HepG2 (cell line): ENCODE results near the gene FAM131C. TPM values are rescaled to one million over a fixed set of nuclear protein-coding genes. Genes with fewer than 3 reads are reported as not detected.

Source experiments
- ATAC-seq: fragments of 200-7000 bp; cut with Tn5 transposase; 3 replicates; pipeline ENCODE4 v1.9.1; 2020; ENCODE audit warnings: mild to moderate bottlenecking, moderate library complexity
- BruUV-seq: library from RNA; stranded (reverse); fragments of 400-500 nt; replicated peaks from 2 replicates; lab custom pipeline; 2021; lab: Mats Ljungman, UMichigan
- CTCF ChIA-PET: fragments of 300-600 bp; formaldehyde crosslinking; extraction: SDS; loops from one replicate; lab custom pipeline; 2021; ENCODE audit warnings: low total read pairs, inconsistent platforms, low intra/inter-chr PET ratio; lab: Yijun Ruan, JAX
- POLR2A ChIA-PET: fragments of 350-600 bp; sonication (Branson Sonifier 250); formaldehyde crosslinking; loops from one replicate; lab custom pipeline; 2020; ENCODE audit warnings: antibody characterized with exemption, inconsistent platforms; lab: Yijun Ruan, JAX
- DNase-seq: peaks from one replicate; pipeline ENCODE4 v3.0.0-alpha.2; 2015; ENCODE audit warnings: low spot score
- FAIRE-seq: peaks from 3 replicates; lab custom pipeline; 2011; peaks lifted over from hg19 to GRCh38; lab: Jason Lieb, UNC
- H2AFZ ChIP-seq: one replicate; pipeline ENCODE4 v1.6.1; 2011; ENCODE audit warnings: low read length, inconsistent platforms
- H3K27ac ChIP-seq: fragments of 300-600 bp; 3 replicates; pipeline ENCODE4 v1.8.0; 2011; ENCODE audit warnings: mixed run types, mild to moderate bottlenecking, mixed read lengths, low read length, inconsistent platforms; ENCODE audit not compliant: insufficient read depth; ENCODE audit errors: extremely low read length
- H3K27me3 ChIP-seq, 2 experiments: fragments of 200-600 bp in 1 of 2; 2 replicates in 1 of 2; 3 replicates in 1 of 2; pipeline versions ENCODE4 v1.6.0 to v1.8.0; 2011; ENCODE audit warnings: low read length in 2 of 2, mild to moderate bottlenecking in 2 of 2, moderate library complexity in 2 of 2, inconsistent platforms in 1 of 2; ENCODE audit not compliant: insufficient read depth in 2 of 2, control insufficient read depth in 1 of 2
- H3K36me3 ChIP-seq, 2 experiments: fragments of 200-600 bp in 1 of 2; replicated peaks in 1 of 2; 2 replicates in 1 of 2; 3 replicates in 1 of 2; pipeline versions ENCODE4 v1.5.1 to v1.8.0; 2011; ENCODE audit warnings: low read length in 2 of 2, inconsistent platforms in 1 of 2; ENCODE audit not compliant: insufficient read depth in 2 of 2, control insufficient read depth in 1 of 2
- H3K4me1 ChIP-seq: 2 replicates; pipeline ENCODE4 v1.5.1; 2012; ENCODE audit warnings: low read length, inconsistent platforms; ENCODE audit not compliant: insufficient read depth
- H3K4me2 ChIP-seq: 2 replicates; pipeline ENCODE4 v1.6.0; 2011; ENCODE audit warnings: low read depth, low read length, inconsistent platforms
- H3K4me3 ChIP-seq, 3 experiments: fragments of 200-600 bp in 1 of 3; sonication (generic), shearing (Covaris generic) in 1 of 3; replicated peaks in 1 of 3; 2 replicates each; pipeline ENCODE4 v1.5.1; 2011 to 2016; ENCODE audit warnings: low read length in 3 of 3, inconsistent platforms in 2 of 3, low read depth in 2 of 3, mild to moderate bottlenecking in 2 of 3, control low read depth in 1 of 3, mixed read lengths in 1 of 3; ENCODE audit not compliant: insufficient read depth in 1 of 3
- H3K79me2 ChIP-seq: one replicate; pipeline ENCODE4 v1.6.1; 2011; ENCODE audit warnings: low read length, inconsistent platforms; ENCODE audit not compliant: insufficient read depth
- H3K9ac ChIP-seq: 2 replicates; pipeline ENCODE4 v1.6.0; 2011; ENCODE audit warnings: mild to moderate bottlenecking, low read depth, low read length, inconsistent platforms; ENCODE audit not compliant: insufficient read depth
- H3K9me3 ChIP-seq: 2 replicates; pipeline ENCODE4 v1.5.1; 2012; ENCODE audit warnings: mild to moderate bottlenecking, low read length
- H4K20me1 ChIP-seq: 2 replicates; pipeline ENCODE4 v1.6.0; 2011; ENCODE audit warnings: inconsistent platforms, mild to moderate bottlenecking, low read length, moderate library complexity; ENCODE audit not compliant: insufficient read depth
- BRD4 ChIP-seq: sonication (generic); formaldehyde crosslinking; IDR thresholded peaks from 2 replicates; pipeline ENCODE4 v1.4.0; 2020; ENCODE audit warnings: missing genetic modification reagents
- CBX1 ChIP-seq: IDR thresholded peaks from one replicate; pipeline ENCODE4 v1.6.1; 2016; ENCODE audit warnings: antibody characterized with exemption, low read depth
- KAT8 ChIP-seq: IDR thresholded peaks from 2 replicates; pipeline ENCODE4 v1.6.1; 2016; ENCODE audit warnings: missing genetic modification reagents, missing compliant biosample characterization
- NR1H2 ChIP-seq: sonication (generic); formaldehyde crosslinking; IDR thresholded peaks from 2 replicates; pipeline ENCODE4 v1.8.1; 2022; ENCODE audit warnings: low read depth, missing genetic modification reagents, borderline replicate concordance
- NR2F6 ChIP-seq, 2 experiments: IDR thresholded peaks; 2 replicates each; pipeline ENCODE4 v1.6.1; 2016; ENCODE audit warnings: antibody characterized with exemption in 1 of 2, mild to moderate bottlenecking in 1 of 2
- ZNF33A ChIP-seq: sonication (generic); formaldehyde crosslinking; IDR thresholded peaks from 2 replicates; pipeline ENCODE4 v1.5.1; 2020; ENCODE audit warnings: missing genetic modification reagents, mild to moderate bottlenecking, moderate library complexity, borderline replicate concordance
- ZNF34 ChIP-seq: sonication (generic); formaldehyde crosslinking; IDR thresholded peaks from 2 replicates; pipeline ENCODE4 v1.4.0; 2020; ENCODE audit warnings: mild to moderate bottlenecking, missing genetic modification reagents, borderline replicate concordance
- ZNF382 ChIP-seq: sonication (generic); formaldehyde crosslinking; IDR thresholded peaks from 2 replicates; pipeline ENCODE4 v1.5.0; 2020; ENCODE audit warnings: missing genetic modification reagents, mild to moderate bottlenecking, borderline replicate concordance
- ZNF597 ChIP-seq: sonication (generic); formaldehyde crosslinking; IDR thresholded peaks from 2 replicates; pipeline ENCODE4 v1.5.0; 2020; ENCODE audit warnings: missing genetic modification reagents
- ZNF598 ChIP-seq: sonication (generic); formaldehyde crosslinking; IDR thresholded peaks from 2 replicates; pipeline ENCODE4 v1.5.1; 2020; ENCODE audit warnings: mild to moderate bottlenecking, missing genetic modification reagents, borderline replicate concordance
- WGBS: methylation state at CpG from one replicate; pipeline ENCODE4 v1.1.6; 2017; ENCODE audit warnings: low lambda C conversion rate; 5-methylcytosine and 5-hydroxymethylcytosine counted together
- in situ Hi-C: cut with HindIII; loops from 2 replicates; pipeline ENCODE4 v1.10.0; 2017; ENCODE audit warnings: low pct_unique_long_range_greater_than_20kb; ENCODE audit not compliant: extremely low pct_ligation_motif_present
- intact Hi-C: fragments of 100-400 bp; cut with micrococcal nuclease; formaldehyde crosslinking; loops from one replicate; pipeline ENCODE4 v1.10.0; 2022; ENCODE audit not compliant: unreplicated experiment
- polyA plus RNA-seq, 8 experiments: library from polyadenylated mRNA; depleted of rRNA in 3 of 8; stranded (reverse) in 7 of 8; unstranded in 1 of 8; fragments of >200 nt; fragmentation: Illumina TruSeq in 4 of 8; extraction: Trizol in 4 of 8; gene quantifications; 2 replicates each; pipeline versions ENCODE4 v1.2.1 to v1.2.3, GENCODE V29; 2011 to 2016; ENCODE audit warnings: low read depth in 4 of 8, missing spikeins in 1 of 8, mixed read lengths in 1 of 8; ENCODE audit not compliant: insufficient read depth in 1 of 8
- total RNA-seq, 5 experiments: library from RNA; depleted of rRNA; stranded (reverse); fragments of >200 nt; fragmentation: Illumina TruSeq; extraction: Trizol; gene quantifications; 2 replicates each; pipeline ENCODE4 v1.2.3, GENCODE V29; 2016; ENCODE audit warnings: low read depth in 1 of 5
- TF ChIP-seq, protein P1 (sequence below): sonication (generic); formaldehyde crosslinking; IDR thresholded peaks from 2 replicates; pipeline ENCODE4 v1.9.0; 2021; ENCODE audit warnings: missing genetic modification reagents, borderline replicate concordance
- TF ChIP-seq, protein P2 (sequence below): sonication (generic); formaldehyde crosslinking; IDR thresholded peaks from 2 replicates; pipeline ENCODE4 v1.4.0; 2020; ENCODE audit warnings: missing genetic modification reagents
- TF ChIP-seq, protein P3 (sequence below): sonication (generic); formaldehyde crosslinking; IDR thresholded peaks from 2 replicates; pipeline ENCODE4 v1.4.0; 2020; ENCODE audit warnings: missing genetic modification reagents, mild to moderate bottlenecking, borderline replicate concordance

FAM131C gene
- total and polyA plus RNA-seq, 2 of the 13 experiments (the other 11 are each of a cell fraction or from before 2014, with no cell fraction given), result 0.07 TPM; not detected in 1

GRCh38 chr1:16054598-16055540 is 18.6 kb downstream of the FAM131C start:
- in situ Hi-C loops (no loop called here), intact Hi-C loops (no loop called here)
- H3K9ac ChIP-seq, result no peak overlapping the region
- no TSS peak for BruUV-seq
- no peak overlapping the region for H3K4me3 ChIP-seq
- H3K4me2 ChIP-seq, result no peak overlapping the region
- 9% methylated on average over 2 of the region's 7 CpGs for WGBS
- DNase-seq (no peak), FAIRE-seq (no peak), ATAC-seq (no peak)
- H4K20me1 ChIP-seq, result no peaks in the 10 kb centered on the region; the same call in 1 of the 2 replicates
- ChIA-PET CTCF (interaction anchor here (1.3 to 2.8 kb wide), 2 partner anchors 22 to 46 kb away, joined by 3 to 35 read pairs; no protein-coding TSS in a partner anchor), POLR2A (no interaction called here)
- no peaks in the 10 kb centered on the region for H3K36me3 ChIP-seq
- H3K9me3 ChIP-seq, result no peaks in the 10 kb centered on the region
- no peak overlapping the region for H3K27ac ChIP-seq
- peaks cover 19% of the 10 kb centered on the region for H3K4me1 ChIP-seq
- peaks cover 7 to 35% of the 10 kb centered on the region in 2 experiments; a peak in 3 of 5 replicates for H3K27me3 ChIP-seq
- H2AFZ ChIP-seq, result no peak overlapping the region
- H3K79me2 ChIP-seq, result no peaks in the 10 kb centered on the region
- TF ChIP-seq BRD4 (CRISPR knock-in tag), result no peak
- no peak for TF ChIP-seq CBX1
- no peak for TF ChIP-seq NR1H2 (CRISPR knock-in tag)
- TF ChIP-seq ZNF34, result no peak
- TF ChIP-seq ZNF598 (CRISPR knock-in tag), result no peak
- TF ChIP-seq KAT8 (CRISPR knock-in tag), result no peak
- TF ChIP-seq NR2F6 (IDR thresholded peaks at IDR 0.05), result no peak
- no peak for TF ChIP-seq NR2F6 (CRISPR knock-in tag; IDR thresholded peaks at IDR 0.05)
- TF ChIP-seq, protein P1, sequence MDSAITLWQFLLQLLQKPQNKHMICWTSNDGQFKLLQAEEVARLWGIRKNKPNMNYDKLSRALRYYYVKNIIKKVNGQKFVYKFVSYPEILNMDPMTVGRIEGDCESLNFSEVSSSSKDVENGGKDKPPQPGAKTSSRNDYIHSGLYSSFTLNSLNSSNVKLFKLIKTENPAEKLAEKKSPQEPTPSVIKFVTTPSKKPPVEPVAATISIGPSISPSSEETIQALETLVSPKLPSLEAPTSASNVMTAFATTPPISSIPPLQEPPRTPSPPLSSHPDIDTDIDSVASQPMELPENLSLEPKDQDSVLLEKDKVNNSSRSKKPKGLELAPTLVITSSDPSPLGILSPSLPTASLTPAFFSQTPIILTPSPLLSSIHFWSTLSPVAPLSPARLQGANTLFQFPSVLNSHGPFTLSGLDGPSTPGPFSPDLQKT (CRISPR knock-in tag), result no peak
- no peak for TF ChIP-seq ZNF33A
- TF ChIP-seq, protein P2, sequence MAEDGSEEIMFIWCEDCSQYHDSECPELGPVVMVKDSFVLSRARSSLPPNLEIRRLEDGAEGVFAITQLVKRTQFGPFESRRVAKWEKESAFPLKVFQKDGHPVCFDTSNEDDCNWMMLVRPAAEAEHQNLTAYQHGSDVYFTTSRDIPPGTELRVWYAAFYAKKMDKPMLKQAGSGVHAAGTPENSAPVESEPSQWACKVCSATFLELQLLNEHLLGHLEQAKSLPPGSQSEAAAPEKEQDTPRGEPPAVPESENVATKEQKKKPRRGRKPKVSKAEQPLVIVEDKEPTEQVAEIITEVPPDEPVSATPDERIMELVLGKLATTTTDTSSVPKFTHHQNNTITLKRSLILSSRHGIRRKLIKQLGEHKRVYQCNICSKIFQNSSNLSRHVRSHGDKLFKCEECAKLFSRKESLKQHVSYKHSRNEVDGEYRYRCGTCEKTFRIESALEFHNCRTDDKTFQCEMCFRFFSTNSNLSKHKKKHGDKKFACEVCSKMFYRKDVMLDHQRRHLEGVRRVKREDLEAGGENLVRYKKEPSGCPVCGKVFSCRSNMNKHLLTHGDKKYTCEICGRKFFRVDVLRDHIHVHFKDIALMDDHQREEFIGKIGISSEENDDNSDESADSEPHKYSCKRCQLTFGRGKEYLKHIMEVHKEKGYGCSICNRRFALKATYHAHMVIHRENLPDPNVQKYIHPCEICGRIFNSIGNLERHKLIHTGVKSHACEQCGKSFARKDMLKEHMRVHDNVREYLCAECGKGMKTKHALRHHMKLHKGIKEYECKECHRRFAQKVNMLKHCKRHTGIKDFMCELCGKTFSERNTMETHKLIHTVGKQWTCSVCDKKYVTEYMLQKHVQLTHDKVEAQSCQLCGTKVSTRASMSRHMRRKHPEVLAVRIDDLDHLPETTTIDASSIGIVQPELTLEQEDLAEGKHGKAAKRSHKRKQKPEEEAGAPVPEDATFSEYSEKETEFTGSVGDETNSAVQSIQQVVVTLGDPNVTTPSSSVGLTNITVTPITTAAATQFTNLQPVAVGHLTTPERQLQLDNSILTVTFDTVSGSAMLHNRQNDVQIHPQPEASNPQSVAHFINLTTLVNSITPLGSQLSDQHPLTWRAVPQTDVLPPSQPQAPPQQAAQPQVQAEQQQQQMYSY (CRISPR knock-in tag), result no peak
- TF ChIP-seq ZNF597 (CRISPR knock-in tag), result no peak
- TF ChIP-seq ZNF382, result no peak
- TF ChIP-seq, protein P3, sequence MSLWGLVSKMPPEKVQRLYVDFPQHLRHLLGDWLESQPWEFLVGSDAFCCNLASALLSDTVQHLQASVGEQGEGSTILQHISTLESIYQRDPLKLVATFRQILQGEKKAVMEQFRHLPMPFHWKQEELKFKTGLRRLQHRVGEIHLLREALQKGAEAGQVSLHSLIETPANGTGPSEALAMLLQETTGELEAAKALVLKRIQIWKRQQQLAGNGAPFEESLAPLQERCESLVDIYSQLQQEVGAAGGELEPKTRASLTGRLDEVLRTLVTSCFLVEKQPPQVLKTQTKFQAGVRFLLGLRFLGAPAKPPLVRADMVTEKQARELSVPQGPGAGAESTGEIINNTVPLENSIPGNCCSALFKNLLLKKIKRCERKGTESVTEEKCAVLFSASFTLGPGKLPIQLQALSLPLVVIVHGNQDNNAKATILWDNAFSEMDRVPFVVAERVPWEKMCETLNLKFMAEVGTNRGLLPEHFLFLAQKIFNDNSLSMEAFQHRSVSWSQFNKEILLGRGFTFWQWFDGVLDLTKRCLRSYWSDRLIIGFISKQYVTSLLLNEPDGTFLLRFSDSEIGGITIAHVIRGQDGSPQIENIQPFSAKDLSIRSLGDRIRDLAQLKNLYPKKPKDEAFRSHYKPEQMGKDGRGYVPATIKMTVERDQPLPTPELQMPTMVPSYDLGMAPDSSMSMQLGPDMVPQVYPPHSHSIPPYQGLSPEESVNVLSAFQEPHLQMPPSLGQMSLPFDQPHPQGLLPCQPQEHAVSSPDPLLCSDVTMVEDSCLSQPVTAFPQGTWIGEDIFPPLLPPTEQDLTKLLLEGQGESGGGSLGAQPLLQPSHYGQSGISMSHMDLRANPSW, result no peak
